Hepatic stellate cell (primary cell): ENCODE results near the gene CPA4.
"Not testable (repeated sequence)": the region's sequence is repeated elsewhere in the genome, so short reads cannot be mapped to it uniquely, and the experiment has no call there.

Experiments
- DNase-seq: peaks from one replicate; pipeline ENCODE4 v3.0.0; 2011; ENCODE audit warnings: low spot score

CPA4 gene

GRCh38 chr7:130302649-130303048, 9.7 kb downstream of the CPA4 start:
- no peak for DNase-seq

GRCh38 chr7:130303127-130303526, 10.2 kb downstream of the CPA4 start:
- no peak for DNase-seq

- DNase-seq, result no peak
Observed at GRCh38 chr7:130303551-130303950, 10.6 kb downstream of the CPA4 start.

GRCh38 chr7:130303982-130304381, 11.0 kb downstream of the CPA4 start:
- no peak for DNase-seq

GRCh38 chr7:130304878-130305277, 11.9 kb downstream of the CPA4 start:
- no peak for DNase-seq

GRCh38 chr7:130305433-130306042, 12.6 kb downstream of the CPA4 start:
- no peak for DNase-seq

- DNase-seq, result no peak
Observed at GRCh38 chr7:130309986-130310385, 17.0 kb downstream of the CPA4 start.

- no peak for DNase-seq
Observed at GRCh38 chr7:130314305-130314704, 21.3 kb downstream of the CPA4 start.

GRCh38 chr7:130319541-130319940, 26.6 kb downstream of the CPA4 start:
- DNase-seq, result no peak

GRCh38 chr7:130321542-130322229, 28.7 kb downstream of the CPA4 start:
- not testable (repeated sequence) for DNase-seq

- no peak for DNase-seq
Observed at GRCh38 chr7:130322615-130323014, 29.7 kb downstream of the CPA4 start.

- no peak for DNase-seq
Observed at GRCh38 chr7:130324306-130324943, 31.5 kb downstream of the CPA4 start.

- DNase-seq, result no peak
Observed at GRCh38 chr7:130329681-130330080, 36.7 kb downstream of the CPA4 start.

- DNase-seq, result no peak
Observed at GRCh38 chr7:130332259-130333053, 39.5 kb downstream of the CPA4 start.

GRCh38 chr7:130333832-130334231, 40.9 kb downstream of the CPA4 start:
- no peak for DNase-seq

GRCh38 chr7:130334274-130334673, 41.3 kb downstream of the CPA4 start:
- no peak for DNase-seq

GRCh38 chr7:130337410-130337971, 44.5 kb downstream of the CPA4 start:
- DNase-seq, result no peak

- no peak for DNase-seq
Observed at GRCh38 chr7:130338233-130338632, 45.3 kb downstream of the CPA4 start.

- DNase-seq, result no peak
Observed at GRCh38 chr7:130341882-130342281, 48.9 kb downstream of the CPA4 start.

- no peak for DNase-seq
Observed at GRCh38 chr7:130342701-130343380, 49.9 kb downstream of the CPA4 start.

GRCh38 chr7:130344271-130344866, 51.4 kb downstream of the CPA4 start, which contains the start of gene CPA5:
Gene CPA5 (plus strand): TSS chr7:130344816. CDS start chr7:130346486, 1,670 bp downstream.
- no peak for DNase-seq
